ENCODE data around the gene DCTN1. TPM values are rescaled to one million over a fixed set of nuclear protein-coding genes. Genes with fewer than 3 reads are reported as not detected.
A peak's percentile ranks its signal among the peaks of the same experiment; 100 is the strongest.

Gene DCTN1
- total RNA-seq, 3 donors from 2014 or later, result 92.2 to 125 (median 103) TPM

DNA sequence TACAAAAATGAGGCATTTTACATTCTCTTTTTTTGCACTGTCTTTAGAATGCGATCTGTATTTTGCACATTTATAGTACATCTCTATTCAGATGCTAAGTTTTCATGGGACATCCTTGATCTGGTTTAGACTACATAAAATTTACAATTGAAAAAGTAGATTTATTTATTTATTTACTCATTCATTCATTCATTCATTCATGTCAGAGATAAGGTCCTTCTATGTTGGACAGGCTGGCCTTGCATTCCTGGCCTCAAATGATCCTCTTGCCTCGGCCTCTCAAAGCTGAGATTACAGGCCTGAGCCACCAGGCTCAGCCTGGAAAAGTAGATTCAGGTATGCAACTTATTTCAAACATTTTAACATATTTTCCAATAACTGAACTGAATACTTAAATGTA lies 16.0 kb upstream of the DCTN1 start:
- no peaks in the 10 kb centered on the region for H3K27me3 ChIP-seq
- no peak overlapping the region for H3K27ac ChIP-seq
- intact Hi-C loops (cut with DNase I; ENCODE audit: low total_unique reads), result no loop called here
- H3K4me1 ChIP-seq, result no peaks in the 10 kb centered on the region
- no peaks in the 10 kb centered on the region for H3K36me3 ChIP-seq
- no peak for DNase-seq (ENCODE audit: low spot score in 2 of 2)
- H3K9me3 ChIP-seq, result no peaks in the 10 kb centered on the region
- no peak for TF ChIP-seq POLR2AphosphoS5 (IDR thresholded peaks at IDR 0.05)
- no peak for TF ChIP-seq POLR2A (IDR thresholded peaks at IDR 0.05)
- TF ChIP-seq, protein P1, sequence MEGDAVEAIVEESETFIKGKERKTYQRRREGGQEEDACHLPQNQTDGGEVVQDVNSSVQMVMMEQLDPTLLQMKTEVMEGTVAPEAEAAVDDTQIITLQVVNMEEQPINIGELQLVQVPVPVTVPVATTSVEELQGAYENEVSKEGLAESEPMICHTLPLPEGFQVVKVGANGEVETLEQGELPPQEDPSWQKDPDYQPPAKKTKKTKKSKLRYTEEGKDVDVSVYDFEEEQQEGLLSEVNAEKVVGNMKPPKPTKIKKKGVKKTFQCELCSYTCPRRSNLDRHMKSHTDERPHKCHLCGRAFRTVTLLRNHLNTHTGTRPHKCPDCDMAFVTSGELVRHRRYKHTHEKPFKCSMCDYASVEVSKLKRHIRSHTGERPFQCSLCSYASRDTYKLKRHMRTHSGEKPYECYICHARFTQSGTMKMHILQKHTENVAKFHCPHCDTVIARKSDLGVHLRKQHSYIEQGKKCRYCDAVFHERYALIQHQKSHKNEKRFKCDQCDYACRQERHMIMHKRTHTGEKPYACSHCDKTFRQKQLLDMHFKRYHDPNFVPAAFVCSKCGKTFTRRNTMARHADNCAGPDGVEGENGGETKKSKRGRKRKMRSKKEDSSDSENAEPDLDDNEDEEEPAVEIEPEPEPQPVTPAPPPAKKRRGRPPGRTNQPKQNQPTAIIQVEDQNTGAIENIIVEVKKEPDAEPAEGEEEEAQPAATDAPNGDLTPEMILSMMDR (IDR thresholded peaks at IDR 0.05), result no peak
- no peak overlapping the region for H3K4me3 ChIP-seq

DNA sequence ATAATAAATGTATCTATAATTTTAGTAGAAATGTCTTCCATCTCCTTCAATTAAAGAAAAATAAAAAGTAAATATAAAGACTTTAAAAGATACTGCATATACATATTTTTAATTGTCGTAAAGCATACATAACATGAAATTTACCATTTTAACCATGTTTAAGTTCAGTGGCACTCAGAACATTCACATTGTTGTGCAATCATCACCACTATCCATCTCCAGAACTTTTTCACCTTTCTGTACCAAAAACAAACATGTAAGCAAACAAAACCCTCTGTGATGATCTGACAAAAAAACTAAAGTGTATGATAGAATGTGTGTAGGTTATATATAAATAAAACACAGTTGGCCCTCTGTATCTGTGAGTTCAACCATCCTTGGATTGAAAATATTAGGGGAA lies 13.4 kb upstream of the DCTN1 start:
- Histone ChIP-seq H3K27me3 (no peaks in the 10 kb centered on the region), H3K9me3 (no peaks in the 10 kb centered on the region), H3K4me1 (peaks cover 4 to 9% of the 10 kb centered on the region in 2 donors), H3K27ac (no peak overlapping the region), H3K36me3 (no peaks in the 10 kb centered on the region), H3K4me3 (no peak overlapping the region)
- intact Hi-C loops (cut with DNase I; ENCODE audit: low total_unique reads), result no loop called here
- TF ChIP-seq, protein P1 (IDR thresholded peaks at IDR 0.05), result no peak
- TF ChIP-seq POLR2AphosphoS5 (IDR thresholded peaks at IDR 0.05), result no peak
- no peak for TF ChIP-seq POLR2A (IDR thresholded peaks at IDR 0.05)
- DNase-seq (ENCODE audit: low spot score in 2 of 2), result no peak

DNA sequence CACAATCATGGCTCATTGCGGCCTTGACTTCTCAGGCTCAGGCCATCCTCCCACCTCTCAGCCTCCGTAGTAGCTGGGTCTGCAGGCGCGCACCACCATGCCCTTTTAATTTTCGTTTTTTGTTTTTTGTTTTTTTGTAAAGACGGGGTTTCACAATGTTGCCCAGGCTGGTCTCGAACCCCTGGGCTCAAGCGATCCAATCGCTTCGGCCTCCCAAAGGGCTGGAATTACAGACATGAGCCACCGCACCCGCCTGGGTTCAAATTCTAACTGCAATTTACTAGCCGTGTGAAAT lies 12.3 kb upstream of the DCTN1 start:
- DNase-seq (ENCODE audit: low spot score in 2 of 2), result no peak
- intact Hi-C loops (cut with DNase I; ENCODE audit: low total_unique reads), result no loop called here
- Histone ChIP-seq H3K36me3 (no peaks in the 10 kb centered on the region), H3K27me3 (no peaks in the 10 kb centered on the region), H3K9me3 (no peaks in the 10 kb centered on the region), H3K4me3 (peak overlapping the region in 2 of 3 donors; percentile 96 to 97), H3K27ac (no peak overlapping the region), H3K4me1 (peaks cover 4 to 9% of the 10 kb centered on the region in 2 donors)
- TF ChIP-seq, protein P1 (IDR thresholded peaks at IDR 0.05), result no peak

DNA sequence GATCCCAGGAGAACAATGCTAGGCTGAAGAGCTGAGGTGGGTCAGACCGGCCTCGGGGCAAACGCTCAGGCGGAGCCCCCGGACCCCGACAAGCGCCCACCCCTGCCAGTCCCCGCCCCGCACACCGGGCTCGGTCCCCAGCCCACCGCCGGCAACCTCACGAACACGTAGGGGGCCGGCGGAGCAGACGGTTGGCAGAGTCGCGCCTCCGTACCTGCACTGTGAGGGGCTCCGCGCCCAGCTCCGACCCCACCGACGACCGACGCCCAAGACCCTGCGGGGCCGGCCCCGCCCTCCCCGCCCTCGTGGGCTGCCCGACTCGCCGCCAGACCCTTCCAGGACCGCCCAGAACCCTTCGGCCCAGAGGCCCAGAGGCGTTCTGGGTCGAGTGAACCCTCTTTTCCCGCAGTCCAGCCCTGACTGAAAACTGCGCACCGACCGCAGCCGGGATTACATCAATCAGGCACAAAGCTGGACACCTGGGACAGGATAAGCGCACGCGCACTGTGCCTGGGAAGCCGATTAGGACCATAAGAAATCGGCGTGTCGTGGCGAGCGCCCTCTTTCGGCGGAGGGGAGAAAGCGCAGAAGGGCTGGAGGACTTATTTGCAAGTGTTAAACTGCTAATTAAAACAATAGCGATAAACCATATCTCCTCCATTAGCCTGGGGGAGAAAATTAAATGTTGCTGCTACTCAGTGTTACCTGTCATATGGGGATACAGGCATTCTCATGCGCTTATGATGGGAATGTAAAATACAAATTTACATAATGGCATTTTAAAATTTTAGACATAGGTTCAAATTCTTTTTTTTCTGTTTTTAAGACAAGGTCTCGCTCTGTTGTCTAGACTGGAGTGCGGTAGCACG lies 11.7 kb upstream of the DCTN1 start:
- no peaks in the 10 kb centered on the region for H3K27me3 ChIP-seq
- TF ChIP-seq POLR2AphosphoS5 (IDR thresholded peaks at IDR 0.05), result peak; percentile 47 to 63 (median 48)
- no peak for TF ChIP-seq POLR2A (IDR thresholded peaks at IDR 0.05)
- TF ChIP-seq, protein P1 (IDR thresholded peaks at IDR 0.05), result peak; percentile 92 to 96 (median 92)
- no peaks in the 10 kb centered on the region for H3K9me3 ChIP-seq
- H3K4me3 ChIP-seq, result peak overlapping the region; percentile 92 to 97 (median 96)
- peaks cover 4 to 9% of the 10 kb centered on the region in 2 donors for H3K4me1 ChIP-seq
- intact Hi-C loops (cut with DNase I; ENCODE audit: low total_unique reads), result no loop called here
- no peaks in the 10 kb centered on the region for H3K36me3 ChIP-seq
- peak overlapping the region; percentile 96 to 97 for H3K27ac ChIP-seq
- peak; percentile 82 to 93 for DNase-seq (ENCODE audit: low spot score in 2 of 2)

DNA sequence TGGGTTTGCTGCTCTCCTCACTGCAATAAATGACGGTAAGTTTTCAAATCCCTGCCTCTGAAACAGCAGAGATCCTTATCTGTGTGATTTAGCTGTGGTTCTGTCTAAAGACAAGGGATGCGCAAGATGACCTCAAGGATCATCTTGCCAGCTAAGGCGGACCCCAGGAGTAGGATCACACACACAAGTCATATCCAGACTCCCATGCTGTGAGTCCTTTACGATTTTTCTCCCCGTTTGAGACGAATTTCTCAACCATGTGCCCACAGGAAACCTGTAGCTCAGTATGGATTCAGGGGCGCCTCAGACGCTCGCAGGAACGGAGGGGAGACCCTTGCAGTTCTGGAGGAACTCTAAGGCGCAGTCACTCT lies 11.1 kb upstream of the DCTN1 start:
- TF ChIP-seq POLR2A (IDR thresholded peaks at IDR 0.05) (no peak), POLR2AphosphoS5 (IDR thresholded peaks at IDR 0.05) (no peak)
- TF ChIP-seq, protein P1 (IDR thresholded peaks at IDR 0.05), result no peak
- no peak for DNase-seq (ENCODE audit: low spot score in 2 of 2)
- Histone ChIP-seq H3K27me3 (no peaks in the 10 kb centered on the region), H3K4me1 (peaks cover 4 to 9% of the 10 kb centered on the region in 2 donors), H3K27ac (peak overlapping the region; percentile 96 to 97), H3K36me3 (no peaks in the 10 kb centered on the region), H3K4me3 (peak overlapping the region; percentile 92 to 97 (median 96)), H3K9me3 (no peaks in the 10 kb centered on the region)
- intact Hi-C loops (cut with DNase I; ENCODE audit: low total_unique reads), result no loop called here

Data from breast epithelium (tissue), 4 donors.